ENCODE data around the gene MSI2.

Gene MSI2

GRCh38 chr17:57373048-57373447 is 116.7 kb downstream of the MSI2 start:
- DNase-seq: no peak

GRCh38 chr17:57373756-57374155 is 117.4 kb downstream of the MSI2 start:
- no peak for DNase-seq

- DNase-seq: no peak
Observed at GRCh38 chr17:57375040-57375769, 118.9 kb downstream of the MSI2 start.

- DNase-seq: no peak
Observed at GRCh38 chr17:57375770-57376225, 119.5 kb downstream of the MSI2 start.

GRCh38 chr17:57377094-57377493 is 120.8 kb downstream of the MSI2 start:
- DNase-seq: no peak

GRCh38 chr17:57379237-57379894 is 123.0 kb downstream of the MSI2 start:
- no peak for DNase-seq

GRCh38 chr17:57379895-57380434 is 123.6 kb downstream of the MSI2 start:
- DNase-seq: no peak

- DNase-seq: no peak
Observed at GRCh38 chr17:57381498-57381897, 125.2 kb downstream of the MSI2 start.

- DNase-seq: no peak
Observed at GRCh38 chr17:57384219-57384618, 127.9 kb downstream of the MSI2 start.

GRCh38 chr17:57385975-57386374 is 129.7 kb downstream of the MSI2 start:
- DNase-seq: no peak

GRCh38 chr17:57387575-57387974 is 131.3 kb downstream of the MSI2 start:
- no peak for DNase-seq

- DNase-seq: no peak
Observed at GRCh38 chr17:57388131-57388725, 131.9 kb downstream of the MSI2 start.

- no peak for DNase-seq
Observed at GRCh38 chr17:57389473-57389872, 133.2 kb downstream of the MSI2 start.

GRCh38 chr17:57391076-57391825 is 134.9 kb downstream of the MSI2 start:
- DNase-seq: no peak

- no peak for DNase-seq
Observed at GRCh38 chr17:57391857-57392471, 135.6 kb downstream of the MSI2 start.

- DNase-seq: no peak
Observed at GRCh38 chr17:57393368-57393767, 137.0 kb downstream of the MSI2 start.

GRCh38 chr17:57394375-57394774 is 138.1 kb downstream of the MSI2 start:
- DNase-seq: no peak

GRCh38 chr17:57395721-57396321 is 139.5 kb downstream of the MSI2 start:
- no peak for DNase-seq

- no peak for DNase-seq
Observed at GRCh38 chr17:57396511-57396921, 140.2 kb downstream of the MSI2 start.

GRCh38 chr17:57397402-57397801 is 141.1 kb downstream of the MSI2 start:
- DNase-seq: no peak

- no peak for DNase-seq
Observed at GRCh38 chr17:57399690-57400089, 143.4 kb downstream of the MSI2 start.

- DNase-seq: no peak
Observed at GRCh38 chr17:57400648-57401047, 144.3 kb downstream of the MSI2 start.

All from DMS153 (cell line).